ENCODE measurements around the gene PSMD11. TPM values are rescaled to one million over a fixed set of nuclear protein-coding genes. Genes with fewer than 3 reads are reported as not detected.
A peak's percentile ranks its signal among the peaks of the same experiment; 100 is the strongest.

PSMD11 gene
- total and polyA plus RNA-seq, 2 of the 13 experiments (the other 11 are each of a cell fraction or from before 2014, with no cell fraction given): 69.8 to 152 TPM

- no peaks in the 10 kb centered on the region for H4K20me1 ChIP-seq (ENCODE audit: insufficient read depth, low read length)
- in situ Hi-C loops (cut with HindIII; ENCODE audit: extremely low pct_ligation_motif_present, low pct_unique_long_range_greater_than_20kb) (no loop called here), intact Hi-C loops (cut with micrococcal nuclease; ENCODE audit: unreplicated experiment) (no loop called here)
- ChIA-PET POLR2A (no interaction called here), CTCF (ENCODE audit: low intra/inter-chr PET ratio, low total read pairs) (no interaction called here)
- no peak for FAIRE-seq
- no peak overlapping the region for H3K9ac ChIP-seq (ENCODE audit: insufficient read depth, low read depth, low read length)
- H2AFZ ChIP-seq (ENCODE audit: low read length): no peak overlapping the region
- H3K27me3 ChIP-seq (ENCODE audit: control insufficient read depth in 1 of 2, insufficient read depth in 2 of 2, low read length in 2 of 2): no peaks in the 10 kb centered on the region; a peak in 1 of 5 replicates
- no peaks in the 10 kb centered on the region for H3K79me2 ChIP-seq (ENCODE audit: insufficient read depth, low read length)
- H3K36me3 ChIP-seq (replicated peaks in 1 of 2; ENCODE audit: control insufficient read depth in 1 of 2, insufficient read depth in 2 of 2, low read length in 2 of 2): no peaks in the 10 kb centered on the region
- 0 out of 2 replicates have a peak overlapping the region, but pooled peaks have one; percentile 33 for H3K4me2 ChIP-seq (ENCODE audit: low read depth, low read length)
- H3K4me1 ChIP-seq (ENCODE audit: insufficient read depth, low read length): peaks cover 16% of the 10 kb centered on the region
- no peak for DNase-seq (ENCODE audit: low spot score)
- no peak for ATAC-seq
- WGBS (ENCODE audit: low lambda C conversion rate): 86% methylated on average over 9 of the region's 9 CpGs
- H3K27ac ChIP-seq (ENCODE audit: extremely low read length, insufficient read depth, low read length): no peak overlapping the region
- no peak overlapping the region for H3K4me3 ChIP-seq (replicated peaks in 1 of 3; ENCODE audit: insufficient read depth in 1 of 3, low read depth in 2 of 3, low read length in 3 of 3)
- no peaks in the 10 kb centered on the region for H3K9me3 ChIP-seq (ENCODE audit: low read length)
- no TSS peak for BruUV-seq (replicated peaks)
- TF ChIP-seq ZFP90 (CRISPR knock-in tag; IDR thresholded peaks at IDR 0.05; ENCODE audit: borderline replicate concordance) (no peak), SMAD9 (CRISPR knock-in tag; IDR thresholded peaks at IDR 0.05) (no peak), RNF2 (conservative IDR thresholded peaks at IDR 0.05; ENCODE audit: low read depth) (no peak), ZNF343 (CRISPR knock-in tag; IDR thresholded peaks at IDR 0.05) (no peak), ZNF543 (CRISPR knock-in tag; IDR thresholded peaks at IDR 0.05) (no peak), ZNF709 (CRISPR knock-in tag; IDR thresholded peaks at IDR 0.05) (no peak), ZNF205 (CRISPR knock-in tag; IDR thresholded peaks at IDR 0.05) (no peak), ESRRA (CRISPR knock-in tag; IDR thresholded peaks at IDR 0.05; ENCODE audit: low read depth) (no peak), AHDC1 (CRISPR knock-in tag; IDR thresholded peaks at IDR 0.05; ENCODE audit: borderline replicate concordance) (no peak), ZNF570 (CRISPR knock-in tag; IDR thresholded peaks at IDR 0.05; ENCODE audit: borderline replicate concordance) (no peak), ZNF10 (CRISPR knock-in tag; IDR thresholded peaks at IDR 0.05; ENCODE audit: borderline replicate concordance, low read depth) (no peak), NFIC (IDR thresholded peaks at IDR 0.05; ENCODE audit: low read length) (no peak), ZNF180 (CRISPR knock-in tag; IDR thresholded peaks at IDR 0.05; ENCODE audit: borderline replicate concordance, low read depth) (no peak), ISL2 (CRISPR knock-in tag; IDR thresholded peaks at IDR 0.05) (no peak)
- TF ChIP-seq, protein P1, sequence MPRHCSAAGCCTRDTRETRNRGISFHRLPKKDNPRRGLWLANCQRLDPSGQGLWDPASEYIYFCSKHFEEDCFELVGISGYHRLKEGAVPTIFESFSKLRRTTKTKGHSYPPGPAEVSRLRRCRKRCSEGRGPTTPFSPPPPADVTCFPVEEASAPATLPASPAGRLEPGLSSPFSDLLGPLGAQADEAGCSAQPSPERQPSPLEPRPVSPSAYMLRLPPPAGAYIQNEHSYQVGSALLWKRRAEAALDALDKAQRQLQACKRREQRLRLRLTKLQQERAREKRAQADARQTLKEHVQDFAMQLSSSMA (CRISPR knock-in tag; IDR thresholded peaks at IDR 0.05): no peak
These were observed 76.6 kb downstream of the PSMD11 start for GRCh38 chr17:32520737-32521404.
